NOMO-1 treated with DMSO at 0.1 percent for 48 hours (cell line): ENCODE data around the gene ZNF117.
"Not testable (repeated sequence)": the region's sequence is repeated elsewhere in the genome, so short reads cannot be mapped to it uniquely, and the experiment has no call there.

Source experiments
- DNase-seq: peaks from one replicate; lab custom pipeline; 2025; ENCODE audit not compliant: unreplicated experiment; lab: John Stamatoyannopoulos, UW

Gene ZNF117

DNA sequence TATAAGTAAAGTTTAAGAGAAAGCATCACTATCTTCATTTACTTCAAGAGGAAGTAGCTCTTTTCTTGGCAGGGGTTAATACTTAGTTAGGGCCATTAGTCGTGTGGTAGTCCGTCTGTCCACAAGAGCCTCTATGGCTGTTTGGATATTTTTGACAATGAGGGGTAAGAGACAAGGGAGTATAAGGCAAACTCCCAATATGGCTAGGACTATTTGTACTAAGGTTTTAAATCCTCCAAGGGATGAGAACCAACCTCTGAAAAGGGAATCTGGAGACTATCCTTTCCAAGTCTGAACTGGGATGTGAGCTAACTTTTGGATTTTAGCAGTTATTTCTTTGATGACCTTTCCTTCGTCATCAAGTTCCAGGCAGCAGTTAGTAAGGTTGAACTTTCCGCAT, at the start of gene ZNF117:
Gene ZNF117, minus strand, starts transcription at position 101 of the 400 bp plus-strand sequence.
- DNase-seq, result no peak

GRCh38 chr7:65038767-65039166, 47.9 kb upstream of the ZNF117 start:
- DNase-seq, result not testable (repeated sequence)

DNA sequence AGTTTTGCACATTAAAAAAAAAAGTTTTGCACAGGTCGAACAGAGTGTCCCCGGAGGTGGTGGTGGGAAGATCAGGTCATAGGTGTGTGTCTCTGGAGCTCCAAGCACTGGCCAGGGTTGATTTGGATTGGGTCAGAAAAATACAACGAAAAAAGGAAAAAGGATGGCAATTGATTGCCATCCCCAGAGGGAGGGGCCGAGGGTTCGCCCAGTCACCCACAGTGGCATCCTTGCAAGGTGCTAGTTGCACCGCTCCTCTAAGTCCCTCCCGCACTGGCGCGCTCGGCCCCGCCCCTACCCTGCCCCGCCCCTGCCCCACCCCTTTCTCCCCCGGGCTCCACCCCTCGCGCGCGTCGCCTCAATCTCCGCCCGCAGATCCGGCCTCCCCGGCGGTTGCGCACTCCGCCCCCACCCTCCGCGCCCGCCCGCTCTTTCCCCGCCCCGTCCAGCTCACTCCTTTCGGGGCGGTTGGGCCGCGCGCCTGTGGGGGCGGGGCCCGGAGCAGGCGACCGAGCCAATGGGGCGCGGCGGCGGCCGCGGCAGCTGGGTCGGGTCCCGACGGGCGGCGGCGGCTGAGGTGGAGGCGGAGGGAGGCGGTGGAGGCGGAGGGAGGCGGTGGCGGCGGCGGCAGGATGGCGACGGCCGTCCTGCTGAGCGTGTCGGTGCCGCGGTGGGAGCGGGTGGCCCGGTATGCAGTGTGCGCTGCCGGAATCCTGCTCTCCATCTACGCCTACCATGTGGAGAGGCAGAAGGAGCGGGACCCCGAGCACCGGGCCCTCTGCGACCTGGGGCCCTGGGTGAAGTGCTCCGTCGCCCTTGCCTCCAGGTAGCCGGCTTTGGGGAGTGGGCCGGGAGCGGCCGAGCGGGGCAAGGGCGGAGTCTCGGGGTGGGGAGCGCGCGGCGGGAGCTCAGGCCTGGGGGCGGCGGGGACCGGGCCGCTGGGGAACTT, 47.2 kb upstream of the ZNF117 start:
- peak; percentile 81 for DNase-seq

- DNase-seq, result peak; percentile 82
Observed at GRCh38 chr7:65036526-65036925, 45.7 kb upstream of the ZNF117 start.

DNA sequence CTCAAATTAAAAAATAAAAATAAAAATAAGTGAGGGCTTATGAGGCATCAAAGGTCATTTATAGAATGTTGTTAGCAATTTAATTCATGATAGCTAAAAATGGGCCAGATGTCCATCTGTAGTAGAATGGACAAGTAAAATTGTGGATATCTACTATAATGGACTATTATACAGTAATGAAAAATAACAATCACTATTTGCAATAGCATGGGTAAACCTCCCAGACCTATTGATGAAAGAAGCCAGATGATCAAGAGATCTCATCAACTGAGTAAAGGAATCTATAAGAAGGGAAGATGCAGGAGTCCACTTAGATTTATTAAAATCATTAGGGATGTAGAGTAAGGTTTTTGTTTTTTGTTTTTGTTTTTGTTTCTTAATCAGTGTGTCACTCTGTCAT, 44.6 kb upstream of the ZNF117 start:
- not testable (repeated sequence) for DNase-seq

GRCh38 chr7:65034120-65034782, 43.4 kb upstream of the ZNF117 start:
- DNase-seq, result not testable (repeated sequence)

DNA sequence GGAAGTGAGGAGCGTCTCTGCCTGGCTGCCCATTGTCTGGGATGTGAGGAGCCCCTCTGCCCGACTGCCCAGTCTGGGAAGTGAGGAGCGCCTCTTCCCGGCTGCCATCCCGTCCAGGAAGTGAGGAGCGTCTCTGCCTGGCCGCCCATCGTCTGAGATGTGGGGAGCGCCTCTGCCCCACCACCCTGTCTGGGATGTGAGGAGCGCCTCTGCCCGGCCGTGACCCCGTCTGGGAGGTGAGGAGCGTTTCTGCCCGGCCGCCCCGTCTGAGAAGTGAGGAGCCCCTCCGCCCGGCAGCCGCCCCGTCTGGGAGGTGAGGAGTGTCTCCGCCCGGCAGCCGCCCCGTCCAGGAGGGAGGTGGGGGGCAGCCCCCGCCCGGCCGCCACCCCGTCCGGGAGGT, 42.6 kb upstream of the ZNF117 start:
- DNase-seq, result not testable (repeated sequence)

DNA sequence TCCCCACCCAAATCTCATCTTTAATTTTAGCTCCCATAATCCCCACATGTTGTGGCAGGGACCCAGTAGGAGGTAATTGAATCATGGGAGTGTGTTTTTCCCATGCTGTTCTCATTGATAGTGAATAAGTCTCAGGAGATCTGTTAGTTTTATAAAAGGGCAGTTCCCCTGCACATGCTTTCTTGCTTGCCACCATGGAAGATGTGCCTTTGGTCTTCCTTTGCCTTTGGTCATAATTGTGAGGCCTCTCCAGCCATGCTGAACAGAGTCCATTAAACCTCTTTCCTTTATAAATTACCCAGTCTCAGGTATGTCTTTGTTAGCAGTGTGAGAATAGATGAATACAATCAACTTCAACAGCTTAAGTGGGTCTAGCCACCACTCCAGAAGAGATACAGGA, 34.2 kb upstream of the ZNF117 start:
- DNase-seq, result not testable (repeated sequence)

DNA sequence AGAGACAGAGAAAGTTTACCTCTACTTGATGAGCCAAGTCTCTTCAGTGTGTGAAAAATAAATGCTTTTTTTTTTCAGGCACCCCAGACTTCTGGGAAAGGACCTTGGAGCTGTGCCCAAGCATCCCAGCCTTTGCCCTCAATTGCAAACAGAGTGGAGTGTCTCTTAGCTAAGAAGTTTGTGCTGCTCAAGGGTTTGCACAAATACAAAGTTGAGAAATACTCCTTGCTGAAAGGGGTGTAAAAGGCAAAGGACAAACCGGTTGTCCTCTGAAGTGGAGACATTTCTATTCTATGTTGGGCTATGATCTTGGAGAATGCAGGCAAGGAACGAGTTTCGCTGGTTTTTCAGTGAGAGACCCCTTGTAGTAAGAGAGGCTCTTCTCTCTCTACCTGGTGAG, 30.1 kb upstream of the ZNF117 start:
- not testable (repeated sequence) for DNase-seq

- not testable (repeated sequence) for DNase-seq
Observed at GRCh38 chr7:65009881-65010280, 19.0 kb upstream of the ZNF117 start.

- DNase-seq, result not testable (repeated sequence)
Observed at GRCh38 chr7:65009394-65009793, 18.6 kb upstream of the ZNF117 start.

GRCh38 chr7:65007036-65007435, 16.2 kb upstream of the ZNF117 start:
- peak; percentile 44 for DNase-seq

- DNase-seq, result peak; percentile 97
Observed at GRCh38 chr7:65006094-65006992, 15.5 kb upstream of the ZNF117 start, which contains the start of gene ERV3-1. TSS of gene ERV3-1 (minus strand) at chr7:65006687. CDS start at chr7:64993026, 13,661 bp downstream.

DNA sequence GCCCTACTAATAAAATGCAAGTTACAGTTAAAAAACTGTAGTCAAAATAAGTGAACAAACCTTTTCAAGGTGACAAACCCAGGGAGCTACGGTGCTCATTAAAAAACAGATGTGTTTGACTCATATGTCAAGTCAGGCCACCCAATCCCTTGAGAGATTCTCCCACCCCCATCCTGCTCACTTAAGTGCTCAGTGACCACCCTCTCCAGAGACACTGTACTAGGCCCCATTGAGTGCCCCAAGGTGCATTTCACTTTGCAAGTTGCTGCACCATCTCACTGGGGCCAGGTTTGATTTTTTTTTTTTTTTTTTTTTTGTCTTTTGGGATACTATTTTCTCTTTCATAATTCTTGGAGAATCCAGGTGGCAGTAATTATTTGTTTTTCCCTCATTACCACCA, 13.7 kb upstream of the ZNF117 start:
- no peak for DNase-seq

GRCh38 chr7:65002972-65003585, 12.2 kb upstream of the ZNF117 start:
- no peak for DNase-seq

DNA sequence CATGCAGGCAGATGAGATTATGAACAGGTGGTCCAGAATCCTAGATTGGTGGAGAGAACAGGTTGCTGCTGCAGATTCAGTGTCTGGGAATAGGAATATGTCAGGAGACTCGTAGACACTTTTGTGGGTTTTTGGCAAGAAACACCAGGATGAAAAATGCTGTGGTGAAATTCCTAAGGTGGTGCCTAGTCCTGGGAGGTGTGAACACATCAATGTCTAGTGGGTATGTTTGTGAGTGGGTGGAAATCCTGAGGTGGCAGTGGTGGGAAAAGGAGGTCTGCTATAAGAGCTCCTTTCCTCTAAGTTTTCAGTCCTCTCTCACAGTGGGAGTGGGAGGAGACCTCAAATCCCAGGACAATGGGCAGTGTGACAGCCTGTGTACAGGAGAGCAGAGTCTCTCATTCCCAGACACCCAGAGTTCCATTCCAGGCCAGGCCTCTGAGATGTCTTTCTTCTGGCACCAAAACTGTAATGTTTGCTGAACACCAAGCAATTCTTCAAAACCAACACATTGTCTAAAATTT, 10.5 kb upstream of the ZNF117 start:
- no peak for DNase-seq

DNA sequence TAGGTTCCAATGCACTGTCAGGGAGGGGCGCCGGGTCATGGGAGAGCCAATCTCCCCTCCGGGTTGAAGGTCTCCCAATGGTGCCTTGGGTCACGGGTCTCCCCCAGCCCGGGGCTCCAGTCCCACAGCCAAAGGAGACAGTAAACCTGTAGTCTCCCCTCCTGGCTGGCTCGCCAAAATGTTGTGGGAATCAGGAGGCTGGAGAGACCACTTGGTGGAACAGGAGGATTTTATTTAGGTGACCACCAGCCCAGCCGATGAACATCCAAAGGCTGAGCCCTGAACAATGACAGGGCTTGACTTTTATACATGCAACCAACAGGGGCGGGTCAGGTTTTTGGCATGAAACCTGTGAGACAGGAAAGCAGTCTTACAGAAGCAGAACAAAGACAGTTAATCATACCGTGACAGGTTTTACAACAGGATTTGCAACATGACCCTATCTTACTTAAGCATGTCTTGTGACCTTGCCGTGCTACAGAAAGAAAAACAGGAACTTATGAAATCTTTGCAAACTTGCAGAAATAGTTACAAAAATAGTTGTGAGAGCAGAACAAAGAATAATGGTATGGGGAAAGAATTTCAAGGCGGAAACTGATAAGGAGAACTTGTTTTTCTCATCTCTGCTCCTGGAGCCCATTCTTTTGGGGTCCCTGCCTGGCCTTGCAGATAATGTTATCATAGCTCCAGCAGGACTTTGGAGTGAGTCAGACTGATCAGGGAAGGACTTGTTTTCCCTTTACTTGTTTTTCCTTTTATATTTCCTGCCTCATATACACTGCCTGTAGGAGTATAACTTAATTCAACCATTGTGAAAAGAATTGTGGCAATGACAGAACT, 8.5 kb upstream of the ZNF117 start:
- peak; percentile 96 for DNase-seq

DNA sequence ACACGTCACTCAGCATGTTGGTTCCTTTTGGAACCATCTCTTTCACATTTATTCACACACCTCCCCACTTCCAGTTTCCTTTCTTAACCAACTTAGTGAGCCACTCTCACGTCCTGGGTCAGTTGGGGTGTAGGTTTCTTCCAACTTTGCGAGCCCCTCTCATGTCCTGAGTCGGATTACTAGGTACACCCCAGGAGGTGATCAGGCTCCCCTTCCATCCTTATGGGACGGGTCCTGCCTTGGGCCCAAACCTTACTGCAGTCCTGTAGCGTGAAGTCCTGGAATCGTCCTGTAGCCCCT, 8.0 kb upstream of the ZNF117 start:
- DNase-seq, result no peak

DNA sequence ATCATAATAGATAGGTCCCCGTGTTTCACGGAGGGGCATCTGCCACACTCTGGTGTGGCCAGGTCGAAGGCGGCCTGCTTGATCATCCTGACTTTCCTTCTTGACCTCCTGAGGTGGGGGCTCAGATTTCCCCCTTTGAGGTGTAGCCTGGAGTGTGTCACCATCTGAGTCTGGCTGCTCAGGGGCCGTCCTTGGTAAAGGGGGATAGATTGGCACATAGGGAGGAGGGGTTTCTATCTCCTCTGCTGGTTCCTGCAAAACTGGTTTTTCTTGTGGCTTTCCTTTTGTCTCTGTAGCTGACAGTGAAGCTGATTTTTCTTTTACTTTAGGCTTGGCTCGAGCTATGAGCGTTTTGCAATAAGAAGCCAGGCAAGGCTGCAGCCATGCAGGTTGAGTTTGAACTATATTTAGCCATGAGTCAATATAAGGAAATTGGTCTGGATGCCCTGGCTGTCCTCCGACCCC, 7.1 kb upstream of the ZNF117 start:
- DNase-seq, result no peak
